HG02938 (cell line): ENCODE measurements around the gene MALL.
"Not testable (repeated sequence)": the region's sequence is repeated elsewhere in the genome, so short reads cannot be mapped to it uniquely, and the experiment has no call there.

ENCODE experiments used
- ATAC-seq: cut with Tn5 transposase; IDR thresholded peaks from one replicate; pipeline ENCODE4 v1.9.1; 2021; ENCODE audit warnings: mild to moderate bottlenecking, moderate library complexity; ENCODE audit not compliant: unreplicated experiment

MALL gene

GRCh38 chr2:110054521-110055407 lies 60.9 kb downstream of the MALL start:
- ATAC-seq, result not testable (repeated sequence)

DNA sequence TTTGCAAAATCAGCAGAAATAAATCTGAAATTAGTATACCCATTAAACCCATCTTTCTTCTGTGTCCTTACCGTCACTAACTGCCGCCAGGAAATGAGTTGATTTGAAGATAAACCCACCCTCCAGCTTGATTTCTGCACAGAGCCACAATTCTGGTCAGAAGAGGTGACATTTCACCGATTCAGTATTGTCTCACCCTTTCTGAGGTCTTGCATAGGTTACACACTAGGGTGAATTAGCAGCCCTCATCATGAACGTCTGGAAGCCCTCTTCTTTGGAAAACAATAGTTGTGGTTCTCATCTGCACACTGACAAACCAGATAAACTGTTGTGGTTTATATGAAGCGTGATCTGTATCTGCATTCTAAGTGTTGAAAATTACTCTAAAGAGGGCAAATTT lies 61.9 kb downstream of the MALL start:
- ATAC-seq, result not testable (repeated sequence)

GRCh38 chr2:110052166-110052565 lies 63.5 kb downstream of the MALL start:
- not testable (repeated sequence) for ATAC-seq

- ATAC-seq, result not testable (repeated sequence)
These were observed 65.4 kb downstream of the MALL start for GRCh38 chr2:110050222-110050621.

DNA sequence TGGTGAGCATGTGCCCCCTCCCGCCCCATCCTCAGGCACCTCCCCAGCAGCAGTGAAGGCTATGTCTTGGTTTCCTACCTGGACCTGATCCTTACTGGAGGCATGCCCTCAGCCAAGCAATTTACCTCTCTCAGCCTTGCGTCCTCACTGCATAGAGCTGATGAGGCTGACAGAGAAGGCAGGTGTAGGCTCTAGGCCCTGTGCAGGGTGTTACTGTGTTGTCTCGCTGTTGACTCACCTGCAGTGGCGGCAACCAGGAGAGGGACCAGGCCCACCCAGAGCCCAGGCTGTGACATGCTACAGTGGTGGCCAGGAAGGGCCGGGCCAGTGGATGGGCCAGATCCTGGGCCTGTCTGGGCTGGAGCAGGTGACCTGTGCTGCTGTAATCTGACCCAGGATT lies 65.9 kb downstream of the MALL start:
- not testable (repeated sequence) for ATAC-seq

DNA sequence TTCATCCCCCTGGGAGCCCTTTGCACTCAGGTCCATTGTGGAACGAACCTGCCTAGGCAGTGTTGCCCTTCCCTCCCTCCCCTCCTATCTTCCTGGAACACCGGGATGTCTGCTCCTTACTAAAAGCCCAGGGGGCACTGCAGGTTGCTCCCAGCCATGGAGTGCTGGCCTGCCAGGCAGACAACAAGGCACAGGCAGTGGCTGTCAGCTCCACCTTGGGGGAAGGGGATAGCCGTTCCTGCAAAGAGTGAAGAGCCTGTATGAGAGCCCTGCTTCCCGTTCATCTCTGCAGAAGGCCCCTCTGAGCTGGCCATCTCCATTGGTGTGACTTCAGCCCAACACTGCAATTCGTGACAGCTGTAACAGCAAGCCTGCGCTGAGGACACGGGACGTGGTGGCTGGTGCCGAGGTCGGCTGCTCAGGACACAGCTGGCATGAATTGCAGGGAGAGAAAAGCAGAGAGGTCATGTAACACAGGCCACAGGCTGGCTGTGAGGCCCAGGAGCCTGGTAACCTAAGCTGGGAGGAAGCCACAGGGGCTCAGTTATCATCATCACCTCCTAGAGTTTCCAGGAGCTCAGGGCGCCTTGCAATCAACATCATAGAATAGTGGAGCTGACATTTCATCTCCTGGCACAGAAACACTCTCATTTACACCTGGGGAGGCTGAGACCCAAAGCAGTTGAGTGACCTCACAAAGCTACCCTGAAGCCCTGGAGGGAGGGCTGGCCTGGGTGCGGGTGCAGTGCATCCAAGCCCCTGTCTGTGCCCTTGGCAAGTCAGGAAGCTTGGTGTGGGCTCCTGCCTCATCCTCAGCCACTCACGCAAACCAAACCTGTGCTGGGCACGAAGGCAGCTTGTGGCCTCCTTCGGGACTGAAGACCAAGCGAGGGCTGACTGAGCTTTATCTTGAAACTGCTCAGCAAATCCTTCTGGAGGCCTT lies 67.1 kb downstream of the MALL start:
- not testable (repeated sequence) for ATAC-seq

GRCh38 chr2:110047225-110047624 lies 68.4 kb downstream of the MALL start:
- ATAC-seq, result not testable (repeated sequence)

- ATAC-seq, result not testable (repeated sequence)
These were observed 73.5 kb downstream of the MALL start for GRCh38 chr2:110041941-110042660.

- ATAC-seq, result not testable (repeated sequence)
These were observed 78.3 kb downstream of the MALL start for GRCh38 chr2:110037336-110037735.

- ATAC-seq, result not testable (repeated sequence)
These were observed 80.2 kb downstream of the MALL start for GRCh38 chr2:110035384-110035783.

- not testable (repeated sequence) for ATAC-seq
These were observed 80.7 kb downstream of the MALL start for GRCh38 chr2:110034935-110035334.
